Amygdala (tissue), 56 donors: Measurements from ENCODE around the gene BNIP5.
"Not testable (repeated sequence)": the region's sequence is repeated elsewhere in the genome, so short reads cannot be mapped to it uniquely, and the experiment has no call there.

ENCODE experiments used
- DNase-seq, 56 donors: peaks; one replicate each; lab custom pipeline; 2025; lab: John Stamatoyannopoulos, UW

The BNIP5 gene

GRCh38 chr6:36345681-36346466 lies 9.2 kb upstream of the BNIP5 start:
- DNase-seq, result no peak

GRCh38 chr6:36343109-36343680 lies 6.5 kb upstream of the BNIP5 start:
- DNase-seq, result no peak

- DNase-seq, result peak in 39 of 56 donors; percentile 14 to 83 (median 45)
Observed at GRCh38 chr6:36340618-36341454, 4.1 kb upstream of the BNIP5 start.

GRCh38 chr6:36340306-36340617 lies 3.6 kb upstream of the BNIP5 start:
- no peak for DNase-seq

- no peak for DNase-seq
Observed at GRCh38 chr6:36339146-36339545, 2.5 kb upstream of the BNIP5 start.

GRCh38 chr6:36338223-36338622 lies 1.5 kb upstream of the BNIP5 start:
- not testable (repeated sequence) for DNase-seq

- no peak for DNase-seq
Observed at GRCh38 chr6:36337814-36338213, 1.1 kb upstream of the BNIP5 start.

- no peak for DNase-seq
Observed at GRCh38 chr6:36336208-36336710, 429 bp downstream of the BNIP5 start.

- no peak for DNase-seq
Observed at GRCh38 chr6:36335465-36336207, 1.1 kb downstream of the BNIP5 start.

- peak in 1 of 56 donors; percentile 16 for DNase-seq
Observed at GRCh38 chr6:36334832-36335459, 1.7 kb downstream of the BNIP5 start.

GRCh38 chr6:36333931-36334725 lies 2.6 kb downstream of the BNIP5 start:
- DNase-seq, result peak in 17 of 56 donors; percentile 9 to 65 (median 30)

GRCh38 chr6:36333171-36333895 lies 3.4 kb downstream of the BNIP5 start:
- DNase-seq, result no peak

GRCh38 chr6:36331381-36331780 lies 5.3 kb downstream of the BNIP5 start:
- no peak for DNase-seq

GRCh38 chr6:36330366-36330765 lies 6.3 kb downstream of the BNIP5 start:
- no peak for DNase-seq

GRCh38 chr6:36329798-36330291 lies 6.8 kb downstream of the BNIP5 start:
- no peak for DNase-seq

- no peak for DNase-seq
Observed at GRCh38 chr6:36328600-36328999, 8.1 kb downstream of the BNIP5 start.

GRCh38 chr6:36327919-36328236 lies 8.8 kb downstream of the BNIP5 start:
- DNase-seq, result no peak

GRCh38 chr6:36327226-36327918 lies 9.3 kb downstream of the BNIP5 start:
- peak in 3 of 56 donors; percentile 9 to 27 (median 9) for DNase-seq
